Lower lobe of right lung (tissue), 2 donors: ENCODE measurements around the gene PCGF1. TPM values are rescaled to one million over a fixed set of nuclear protein-coding genes. Genes with fewer than 3 reads are reported as not detected.

Source experiments
- ATAC-seq, 2 donors: fragments of 200-7000 bp; cut with Tn5 transposase; one replicate each; pipeline ENCODE4 v1.9.1; 2020 to 2022; ENCODE audit warnings: mild to moderate bottlenecking in 2 of 2, moderate library complexity in 2 of 2
- DNase-seq: peaks from one replicate; pipeline ENCODE4 v3.0.0-alpha.2; 2020
- H3K27ac ChIP-seq: fragments of 200-600 bp; one replicate; pipeline ENCODE4 v1.8.0; 2022
- H3K27me3 ChIP-seq: fragments of 200-600 bp; one replicate; pipeline ENCODE4 v1.8.0; 2022; ENCODE audit warnings: low read depth
- H3K36me3 ChIP-seq: fragments of 200-600 bp; one replicate; pipeline ENCODE4 v1.8.0; 2022; ENCODE audit warnings: mild to moderate bottlenecking
- H3K4me1 ChIP-seq: fragments of 200-600 bp; one replicate; pipeline ENCODE4 v1.8.0; 2022
- H3K4me3 ChIP-seq: fragments of 200-600 bp; one replicate; pipeline ENCODE4 v1.8.0; 2022; ENCODE audit warnings: mild to moderate bottlenecking
- H3K9me3 ChIP-seq: fragments of 200-600 bp; one replicate; pipeline ENCODE4 v1.8.0; 2022
- intact Hi-C: fragments of 100-400 bp; cut with DNase I; formaldehyde crosslinking; loops from one replicate; pipeline ENCODE4 v1.11.0; 2022
- total RNA-seq: library from RNA; stranded (reverse); fragmentation: NEBNext Ultra II Directional; extraction: Animal tissue kit (Norgen Biotek cat#: 25700); gene quantifications from one replicate; pipeline ENCODE4 v1.2.1, GENCODE V29; 2021
- TF ChIP-seq, protein P1 (sequence below): fragments of 200-600 bp; IDR thresholded peaks from one replicate; pipeline ENCODE4 v1.8.0; 2022; ENCODE audit warnings: antibody characterized with exemption, mild to moderate bottlenecking
- donor health status: DM: no; HTN: yes; CAD: no; lungs with severe emphysema.

The PCGF1 gene
- total RNA-seq, 1 donor from 2014 or later: 28.4 TPM

DNA sequence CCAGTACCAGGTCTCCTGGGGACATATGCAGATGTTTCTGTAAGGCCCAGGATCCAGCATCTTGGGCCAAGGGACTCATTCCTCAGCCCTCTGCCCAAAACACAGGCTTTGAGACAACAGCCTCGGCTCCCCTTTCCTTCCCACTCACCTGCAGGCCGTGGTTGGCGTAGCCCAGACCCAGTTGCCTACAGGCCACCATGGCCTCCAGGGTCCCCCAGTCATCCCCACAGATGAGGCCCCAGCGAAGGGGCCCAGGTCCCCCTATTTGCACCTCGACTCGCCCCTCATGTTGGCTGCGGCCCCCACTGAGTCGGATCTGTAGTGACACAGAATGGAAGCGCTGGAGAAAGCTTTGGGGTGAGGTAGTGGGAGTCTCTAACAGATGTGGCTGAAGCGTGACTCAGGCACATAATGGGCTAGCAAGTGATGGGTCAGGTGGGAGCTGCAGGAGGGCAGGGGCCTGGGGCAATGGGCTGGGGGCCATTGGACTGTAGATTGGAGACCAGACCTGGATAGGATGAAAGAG, 28.0 kb upstream of the PCGF1 start:
- intact Hi-C loops: no loop called here
- peaks cover 17% of the 10 kb centered on the region for H3K4me1 ChIP-seq
- H3K27me3 ChIP-seq: no peaks in the 10 kb centered on the region
- peaks cover 24% of the 10 kb centered on the region for H3K36me3 ChIP-seq
- no peak overlapping the region for H3K4me3 ChIP-seq
- H3K9me3 ChIP-seq: no peaks in the 10 kb centered on the region
- H3K27ac ChIP-seq: no peak overlapping the region
- no peak for DNase-seq
- TF ChIP-seq, protein P1, sequence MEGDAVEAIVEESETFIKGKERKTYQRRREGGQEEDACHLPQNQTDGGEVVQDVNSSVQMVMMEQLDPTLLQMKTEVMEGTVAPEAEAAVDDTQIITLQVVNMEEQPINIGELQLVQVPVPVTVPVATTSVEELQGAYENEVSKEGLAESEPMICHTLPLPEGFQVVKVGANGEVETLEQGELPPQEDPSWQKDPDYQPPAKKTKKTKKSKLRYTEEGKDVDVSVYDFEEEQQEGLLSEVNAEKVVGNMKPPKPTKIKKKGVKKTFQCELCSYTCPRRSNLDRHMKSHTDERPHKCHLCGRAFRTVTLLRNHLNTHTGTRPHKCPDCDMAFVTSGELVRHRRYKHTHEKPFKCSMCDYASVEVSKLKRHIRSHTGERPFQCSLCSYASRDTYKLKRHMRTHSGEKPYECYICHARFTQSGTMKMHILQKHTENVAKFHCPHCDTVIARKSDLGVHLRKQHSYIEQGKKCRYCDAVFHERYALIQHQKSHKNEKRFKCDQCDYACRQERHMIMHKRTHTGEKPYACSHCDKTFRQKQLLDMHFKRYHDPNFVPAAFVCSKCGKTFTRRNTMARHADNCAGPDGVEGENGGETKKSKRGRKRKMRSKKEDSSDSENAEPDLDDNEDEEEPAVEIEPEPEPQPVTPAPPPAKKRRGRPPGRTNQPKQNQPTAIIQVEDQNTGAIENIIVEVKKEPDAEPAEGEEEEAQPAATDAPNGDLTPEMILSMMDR: no peak
- no peak for ATAC-seq

DNA sequence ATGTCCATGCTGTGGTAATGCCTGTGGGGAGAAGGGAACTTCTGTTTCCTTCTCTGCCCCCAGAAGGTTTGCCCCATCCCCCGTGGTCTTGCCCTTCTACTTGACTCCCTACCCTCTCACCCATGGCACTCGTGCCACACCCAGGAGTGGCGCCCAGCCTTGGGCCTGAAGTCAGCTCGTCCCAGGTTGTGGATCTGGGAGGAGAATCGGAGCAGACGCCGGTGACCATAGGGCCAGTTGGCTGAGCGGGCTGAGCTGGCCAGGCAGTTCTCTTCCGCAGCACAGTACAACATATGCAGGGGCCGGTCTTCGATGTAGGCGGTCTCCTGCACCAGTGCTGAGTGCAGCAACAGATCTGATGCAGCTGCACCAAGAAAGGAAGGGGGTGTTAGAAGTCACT, 26.9 kb upstream of the PCGF1 start:
- no peaks in the 10 kb centered on the region for H3K9me3 ChIP-seq
- H3K27me3 ChIP-seq: no peaks in the 10 kb centered on the region
- H3K36me3 ChIP-seq: peaks cover 24% of the 10 kb centered on the region
- no peak overlapping the region for H3K27ac ChIP-seq
- TF ChIP-seq, protein P1: no peak
- intact Hi-C loops: no loop called here
- H3K4me3 ChIP-seq: no peak overlapping the region
- DNase-seq (no peak), ATAC-seq (no peak)
- peaks cover 17% of the 10 kb centered on the region for H3K4me1 ChIP-seq

DNA sequence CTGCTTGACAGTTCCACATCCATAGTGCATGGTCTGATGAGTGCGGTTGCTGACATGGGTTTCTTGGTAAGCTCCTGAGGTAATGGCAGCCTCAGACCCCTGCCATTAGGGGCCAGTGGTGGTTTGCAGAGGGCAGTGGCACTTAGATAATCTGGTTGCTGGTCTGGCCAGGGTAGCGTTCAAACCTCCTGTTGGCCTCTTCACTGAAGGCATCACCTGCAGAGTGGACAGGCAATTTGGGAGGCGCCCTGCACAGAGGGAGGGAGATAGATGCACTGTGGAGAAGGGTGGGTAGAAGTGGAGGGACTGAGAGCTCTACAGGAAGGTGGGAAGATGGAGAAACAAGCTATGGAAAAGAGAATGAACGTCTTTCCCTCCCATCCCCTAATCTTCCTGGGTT, 26.0 kb upstream of the PCGF1 start:
- Histone ChIP-seq H3K36me3 (peaks cover 24% of the 10 kb centered on the region), H3K27ac (no peak overlapping the region), H3K9me3 (no peaks in the 10 kb centered on the region), H3K4me1 (peaks cover 23% of the 10 kb centered on the region), H3K4me3 (no peak overlapping the region), H3K27me3 (no peaks in the 10 kb centered on the region)
- TF ChIP-seq, protein P1: no peak
- ATAC-seq: no peak
- intact Hi-C loops: no loop called here
- DNase-seq: no peak

DNA sequence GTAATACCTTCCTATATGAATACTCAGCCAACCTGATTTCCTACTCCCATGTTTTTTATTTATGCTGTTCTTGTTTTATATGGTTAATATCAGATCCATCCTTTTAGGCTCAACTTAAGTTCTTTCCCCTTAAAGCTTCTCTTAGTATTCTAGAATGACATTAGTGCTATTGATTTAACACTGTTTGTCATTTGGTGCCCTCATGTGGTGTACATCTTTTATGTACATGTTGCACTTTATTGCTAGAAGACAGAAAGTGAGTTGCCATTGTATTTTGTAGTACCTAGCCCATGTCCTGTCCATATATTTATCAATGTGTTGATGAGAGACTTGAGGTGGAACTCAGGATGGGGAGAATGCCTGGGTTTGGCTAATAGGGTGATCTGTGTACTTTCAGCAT, 24.7 kb upstream of the PCGF1 start:
- H3K4me3 ChIP-seq: no peak overlapping the region
- no peak for DNase-seq
- H3K9me3 ChIP-seq: no peaks in the 10 kb centered on the region
- ATAC-seq: no peak
- H3K27ac ChIP-seq: no peak overlapping the region
- TF ChIP-seq, protein P1: no peak
- H3K4me1 ChIP-seq: peaks cover 28% of the 10 kb centered on the region
- no peaks in the 10 kb centered on the region for H3K27me3 ChIP-seq
- H3K36me3 ChIP-seq: peaks cover 36% of the 10 kb centered on the region
- intact Hi-C loops: no loop called here

DNA sequence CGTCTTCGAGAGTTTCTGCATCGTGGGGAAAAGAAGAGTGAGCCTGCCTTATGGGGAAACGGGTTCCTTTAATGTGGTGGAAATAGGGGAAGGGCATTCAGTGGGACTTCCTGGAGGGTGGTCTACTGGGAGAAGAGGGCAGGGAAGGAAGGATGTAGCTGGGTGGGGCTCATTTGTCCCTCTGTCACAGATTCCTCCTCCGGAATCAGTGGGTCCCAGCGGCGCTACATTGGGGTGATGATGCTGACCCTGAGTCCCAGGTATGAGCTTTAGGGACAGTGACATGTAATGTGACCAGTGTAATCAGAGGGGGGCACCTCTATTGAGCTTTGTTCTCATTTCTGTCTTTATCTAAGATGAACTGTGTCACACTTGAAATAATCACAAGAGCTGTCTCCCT, 24.2 kb upstream of the PCGF1 start:
- intact Hi-C loops: no loop called here

More for the DNA sequence above, 24.2 kb upstream of the PCGF1 start:
- H3K4me1 ChIP-seq: peaks cover 28% of the 10 kb centered on the region
- no peaks in the 10 kb centered on the region for H3K9me3 ChIP-seq
- TF ChIP-seq, protein P1: no peak
- no peak overlapping the region for H3K27ac ChIP-seq
- ATAC-seq (no peak), DNase-seq (no peak)
- no peaks in the 10 kb centered on the region for H3K27me3 ChIP-seq
- no peak overlapping the region for H3K4me3 ChIP-seq
- peaks cover 41% of the 10 kb centered on the region for H3K36me3 ChIP-seq
